OCI-LY1 (cell line): ENCODE measurements around the gene DIPK1B.
A peak's percentile ranks its signal among the peaks of the same experiment; 100 is the strongest.

Experiments
- H2AFZ ChIP-seq: fragments of 200-600 bp; sonication (generic), shearing (Covaris generic); 2 replicates; pipeline ENCODE4 v1.6.0; 2014; ENCODE audit warnings: antibody characterized with exemption, mild to moderate bottlenecking, low read length
- H3F3A ChIP-seq: fragments of 200-600 bp; sonication (generic), shearing (Covaris generic); 2 replicates; pipeline ENCODE4 v1.6.0; 2014; ENCODE audit warnings: mild to moderate bottlenecking, antibody characterized with exemption, low read length, moderate library complexity; ENCODE audit not compliant: insufficient read depth
- H3K27ac ChIP-seq: fragments of 200-600 bp; sonication (generic); 2 replicates; pipeline ENCODE4 v1.5.1; 2014; ENCODE audit warnings: low read length, mixed run types, mild to moderate bottlenecking, low read depth; ENCODE audit not compliant: poor library complexity, severe bottlenecking
- H3K27me3 ChIP-seq: fragments of 200-600 bp; sonication (generic); 2 replicates; pipeline ENCODE4 v1.6.0; 2014; ENCODE audit warnings: antibody characterized with exemption, mild to moderate bottlenecking, low read length, moderate library complexity; ENCODE audit not compliant: insufficient read depth
- H3K36me3 ChIP-seq: fragments of 200-600 bp; sonication (generic); 2 replicates; pipeline ENCODE4 v1.6.1; 2014; ENCODE audit warnings: mild to moderate bottlenecking, antibody characterized with exemption, low read length, moderate library complexity, mixed read lengths; ENCODE audit not compliant: insufficient read depth
- H3K4me1 ChIP-seq: fragments of 200-600 bp; sonication (generic); 2 replicates; pipeline ENCODE4 v1.5.1; 2014; ENCODE audit warnings: mild to moderate bottlenecking, low read length, moderate library complexity; ENCODE audit not compliant: insufficient read depth, severe bottlenecking
- H3K4me2 ChIP-seq: fragments of 200-600 bp; sonication (generic), shearing (Covaris generic); 2 replicates; pipeline ENCODE4 v1.6.1; 2014; ENCODE audit warnings: low read length
- H3K4me3 ChIP-seq: fragments of 200-600 bp; sonication (generic); 2 replicates; pipeline ENCODE4 v1.5.1; 2014; ENCODE audit warnings: low read length, low read depth, mild to moderate bottlenecking, mixed read lengths; ENCODE audit not compliant: poor library complexity, severe bottlenecking
- H3K79me2 ChIP-seq: fragments of 200-600 bp; shearing (Covaris generic); 2 replicates; pipeline ENCODE4 v1.6.1; 2016; ENCODE audit warnings: mixed run types, low read length, mixed read lengths; ENCODE audit not compliant: insufficient read depth
- H3K9ac ChIP-seq: fragments of 200-600 bp; sonication (generic), shearing (Covaris generic); 2 replicates; pipeline ENCODE4 v1.6.1; 2014; ENCODE audit warnings: mild to moderate bottlenecking, low read length, mixed read lengths
- H3K9me2 ChIP-seq: fragments of 200-600 bp; sonication (generic), shearing (Covaris generic); 2 replicates; pipeline ENCODE4 v1.6.1; 2014; ENCODE audit warnings: low read depth, mild to moderate bottlenecking, low read length, mixed read lengths
- H3K9me3 ChIP-seq: fragments of 200-600 bp; shearing (Covaris generic); 2 replicates; pipeline ENCODE4 v1.6.1; 2014; ENCODE audit warnings: low read length, mixed read lengths
- H4K20me1 ChIP-seq: fragments of 200-600 bp; sonication (generic), shearing (Covaris generic); 2 replicates; pipeline ENCODE4 v1.6.0; 2016; ENCODE audit warnings: mild to moderate bottlenecking, low read length; ENCODE audit not compliant: insufficient read depth
- EZH2 ChIP-seq: fragments of 200-600 bp; sonication (generic), shearing (Covaris generic); IDR thresholded peaks from 2 replicates; pipeline ENCODE4 v1.8.0; 2017; ENCODE audit warnings: borderline replicate concordance, mixed run types, mild to moderate bottlenecking, antibody characterized with exemption, low read length, moderate library complexity, mixed read lengths
- TF ChIP-seq, protein P1 (sequence below): fragments of 200-600 bp; sonication (generic), shearing (Covaris generic); IDR thresholded peaks from 2 replicates; pipeline ENCODE4 v1.5.1; 2017; ENCODE audit warnings: mild to moderate bottlenecking, antibody characterized with exemption, low read length, moderate library complexity, mixed read lengths

Gene DIPK1B

GRCh38 chr9:136771907-136772415 lies 59.6 kb downstream of the DIPK1B start:
- Histone ChIP-seq H3K79me2 (no peaks in the 10 kb centered on the region), H3K4me1 (peaks cover 5% of the 10 kb centered on the region), H3K36me3 (peaks cover 5% of the 10 kb centered on the region; the same call in 1 of the 2 replicates), H3K9ac (no peak overlapping the region), H3K27me3 (no peaks in the 10 kb centered on the region; the same call in 1 of the 2 replicates), H3K9me3 (peaks cover 5% of the 10 kb centered on the region; the same call in 1 of the 2 replicates), H3K9me2 (no peaks in the 10 kb centered on the region), H3K27ac (no peak overlapping the region), H3F3A (no peaks in the 10 kb centered on the region), H3K4me2 (no peak overlapping the region), H4K20me1 (no peaks in the 10 kb centered on the region), H2AFZ (no peak overlapping the region), H3K4me3 (no peak overlapping the region)
- TF ChIP-seq EZH2 = no peak

- Histone ChIP-seq H3K4me3 (no peak overlapping the region), H3F3A (no peaks in the 10 kb centered on the region), H3K36me3 (peaks cover 5% of the 10 kb centered on the region; the same call in 1 of the 2 replicates), H3K27me3 (no peaks in the 10 kb centered on the region; the same call in 1 of the 2 replicates), H2AFZ (peak overlapping the region; percentile 99), H3K9ac (no peak overlapping the region), H3K9me3 (peaks cover 5% of the 10 kb centered on the region; the same call in 1 of the 2 replicates), H3K4me1 (peaks cover 5% of the 10 kb centered on the region), H3K27ac (no peak overlapping the region), H3K79me2 (no peaks in the 10 kb centered on the region), H4K20me1 (no peaks in the 10 kb centered on the region), H3K4me2 (no peak overlapping the region), H3K9me2 (no peaks in the 10 kb centered on the region)
- TF ChIP-seq EZH2 = no peak
- TF ChIP-seq, protein P1, sequence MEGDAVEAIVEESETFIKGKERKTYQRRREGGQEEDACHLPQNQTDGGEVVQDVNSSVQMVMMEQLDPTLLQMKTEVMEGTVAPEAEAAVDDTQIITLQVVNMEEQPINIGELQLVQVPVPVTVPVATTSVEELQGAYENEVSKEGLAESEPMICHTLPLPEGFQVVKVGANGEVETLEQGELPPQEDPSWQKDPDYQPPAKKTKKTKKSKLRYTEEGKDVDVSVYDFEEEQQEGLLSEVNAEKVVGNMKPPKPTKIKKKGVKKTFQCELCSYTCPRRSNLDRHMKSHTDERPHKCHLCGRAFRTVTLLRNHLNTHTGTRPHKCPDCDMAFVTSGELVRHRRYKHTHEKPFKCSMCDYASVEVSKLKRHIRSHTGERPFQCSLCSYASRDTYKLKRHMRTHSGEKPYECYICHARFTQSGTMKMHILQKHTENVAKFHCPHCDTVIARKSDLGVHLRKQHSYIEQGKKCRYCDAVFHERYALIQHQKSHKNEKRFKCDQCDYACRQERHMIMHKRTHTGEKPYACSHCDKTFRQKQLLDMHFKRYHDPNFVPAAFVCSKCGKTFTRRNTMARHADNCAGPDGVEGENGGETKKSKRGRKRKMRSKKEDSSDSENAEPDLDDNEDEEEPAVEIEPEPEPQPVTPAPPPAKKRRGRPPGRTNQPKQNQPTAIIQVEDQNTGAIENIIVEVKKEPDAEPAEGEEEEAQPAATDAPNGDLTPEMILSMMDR = no peak
These were observed 61.1 kb downstream of the DIPK1B start for GRCh38 chr9:136773386-136774044.
